ENCODE measurements around the gene KLRK1.
"Not testable (repeated sequence)": the region's sequence is repeated elsewhere in the genome, so short reads cannot be mapped to it uniquely, and the experiment has no call there.

KLRK1 gene

DNA sequence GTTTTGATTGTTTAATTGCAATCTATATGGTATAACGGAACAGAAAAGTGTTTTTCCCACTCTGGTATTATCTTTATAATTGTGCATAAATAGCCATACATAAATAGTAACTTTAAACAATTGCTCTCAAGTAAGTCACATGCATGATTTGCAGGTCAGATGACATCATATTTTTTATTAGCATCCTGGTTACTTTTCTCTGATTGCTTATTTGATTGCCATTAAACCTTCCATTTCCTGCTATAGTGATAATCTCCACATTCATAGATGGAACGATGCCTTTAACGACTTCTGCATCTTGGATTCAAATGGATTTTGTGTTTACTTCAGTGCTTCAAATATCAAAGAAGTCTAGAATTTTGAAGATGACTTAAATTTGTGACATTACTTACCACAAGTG, 3.5 kb upstream of the KLRK1 start:
- H3K4me3 ChIP-seq (ENCODE audit: low read depth, low read length) = no peak overlapping the region
- TF ChIP-seq, protein P1, sequence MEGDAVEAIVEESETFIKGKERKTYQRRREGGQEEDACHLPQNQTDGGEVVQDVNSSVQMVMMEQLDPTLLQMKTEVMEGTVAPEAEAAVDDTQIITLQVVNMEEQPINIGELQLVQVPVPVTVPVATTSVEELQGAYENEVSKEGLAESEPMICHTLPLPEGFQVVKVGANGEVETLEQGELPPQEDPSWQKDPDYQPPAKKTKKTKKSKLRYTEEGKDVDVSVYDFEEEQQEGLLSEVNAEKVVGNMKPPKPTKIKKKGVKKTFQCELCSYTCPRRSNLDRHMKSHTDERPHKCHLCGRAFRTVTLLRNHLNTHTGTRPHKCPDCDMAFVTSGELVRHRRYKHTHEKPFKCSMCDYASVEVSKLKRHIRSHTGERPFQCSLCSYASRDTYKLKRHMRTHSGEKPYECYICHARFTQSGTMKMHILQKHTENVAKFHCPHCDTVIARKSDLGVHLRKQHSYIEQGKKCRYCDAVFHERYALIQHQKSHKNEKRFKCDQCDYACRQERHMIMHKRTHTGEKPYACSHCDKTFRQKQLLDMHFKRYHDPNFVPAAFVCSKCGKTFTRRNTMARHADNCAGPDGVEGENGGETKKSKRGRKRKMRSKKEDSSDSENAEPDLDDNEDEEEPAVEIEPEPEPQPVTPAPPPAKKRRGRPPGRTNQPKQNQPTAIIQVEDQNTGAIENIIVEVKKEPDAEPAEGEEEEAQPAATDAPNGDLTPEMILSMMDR (IDR thresholded peaks at IDR 0.05; ENCODE audit: insufficient read depth, low read depth, low read length, missing control alignments) = no peak
- no peak for DNase-seq (ENCODE audit: low read depth)

DNA sequence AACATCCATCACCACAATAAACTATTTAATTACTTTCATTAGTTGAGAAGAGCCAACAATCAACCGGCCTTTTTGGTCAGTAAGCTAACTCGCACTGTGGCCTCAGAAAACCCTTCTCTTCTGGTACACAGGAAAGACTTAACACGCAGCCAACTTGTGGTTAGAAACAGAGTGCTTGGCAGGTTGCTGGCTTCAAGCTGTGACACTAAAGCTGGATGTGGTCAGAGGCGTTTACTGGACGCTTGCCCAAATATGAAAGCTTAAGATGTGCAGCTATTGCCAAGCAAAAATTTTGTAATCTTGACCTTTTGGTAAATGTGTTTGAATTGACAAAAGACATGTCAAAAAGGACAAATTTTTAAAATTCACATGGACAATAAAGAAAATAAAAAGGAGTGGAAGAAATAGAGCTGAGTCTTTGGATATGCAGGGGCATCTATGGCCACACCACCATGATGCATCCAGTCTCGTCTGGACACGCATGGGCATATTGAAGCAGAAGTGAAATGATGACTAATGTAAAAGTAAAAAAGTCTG, 2.6 kb upstream of the KLRK1 start:
- no peak overlapping the region; the same call in 1 of the 2 replicates for H3K4me3 ChIP-seq (ENCODE audit: low read depth, low read length)
- DNase-seq (ENCODE audit: low read depth) = peak; percentile 92
- TF ChIP-seq, protein P1 (IDR thresholded peaks at IDR 0.05; ENCODE audit: insufficient read depth, low read depth, low read length, missing control alignments) = no peak

DNA sequence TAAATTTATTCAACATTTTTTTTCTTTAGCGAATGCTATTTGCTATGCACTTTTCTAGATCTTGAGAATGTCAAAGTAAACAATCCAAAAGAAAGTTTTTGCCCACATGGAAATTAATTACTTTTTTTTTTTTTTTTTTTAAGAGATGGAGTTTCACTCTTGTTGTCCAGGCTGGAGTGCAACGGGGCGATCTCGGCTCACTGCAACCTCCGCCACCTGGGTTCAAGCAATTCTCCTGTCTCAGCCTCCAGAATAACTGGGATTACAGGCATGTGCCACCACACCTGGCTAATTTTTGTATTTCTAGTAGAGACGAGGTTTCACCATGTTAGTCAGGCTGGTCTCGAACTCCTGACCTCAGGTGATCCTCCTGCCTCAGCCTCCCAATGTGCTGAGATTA, 1.1 kb upstream of the KLRK1 start:
- not testable (repeated sequence) for DNase-seq (ENCODE audit: low read depth); H3K4me3 ChIP-seq (ENCODE audit: low read depth, low read length)

DNA sequence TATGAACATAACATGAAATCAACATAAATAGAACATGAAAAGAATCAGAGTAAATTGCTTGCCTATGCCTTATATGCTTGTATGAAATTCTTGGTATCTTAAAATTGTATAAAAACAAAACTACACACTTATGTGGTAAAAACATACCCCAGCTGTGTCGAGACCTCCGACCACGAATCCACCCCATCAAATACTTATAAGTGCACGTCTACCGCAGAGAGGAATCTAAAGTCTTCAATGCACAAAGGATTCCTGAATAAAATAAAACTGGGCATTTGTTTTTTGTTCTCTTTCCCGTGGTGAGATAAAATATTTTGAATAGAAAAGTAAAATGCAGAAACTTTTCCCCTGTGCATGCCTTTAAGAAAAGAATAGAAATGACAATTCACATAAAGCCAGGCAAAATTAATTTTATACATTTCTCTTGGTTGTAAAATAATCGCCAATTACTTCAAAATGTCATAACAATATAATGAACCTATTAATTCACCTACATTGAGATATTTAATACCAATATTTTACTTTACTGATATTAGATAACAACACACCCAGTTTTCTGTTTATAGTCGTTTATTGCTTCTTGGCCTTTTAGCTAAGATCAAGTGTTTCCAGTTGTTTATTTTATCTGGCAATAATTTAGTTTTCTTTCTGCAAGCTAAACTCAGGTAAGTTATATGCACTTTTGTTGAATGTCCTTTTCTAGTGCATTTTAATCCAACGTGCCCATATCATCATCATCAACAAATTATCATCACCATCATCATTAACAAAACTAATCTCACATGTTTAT, 1.0 kb downstream of the KLRK1 start:
- no peak overlapping the region for H3K4me3 ChIP-seq (ENCODE audit: low read depth, low read length)
- TF ChIP-seq, protein P1 (IDR thresholded peaks at IDR 0.05; ENCODE audit: insufficient read depth, low read depth, low read length, missing control alignments) = no peak
- DNase-seq (ENCODE audit: low read depth) = no peak

DNA sequence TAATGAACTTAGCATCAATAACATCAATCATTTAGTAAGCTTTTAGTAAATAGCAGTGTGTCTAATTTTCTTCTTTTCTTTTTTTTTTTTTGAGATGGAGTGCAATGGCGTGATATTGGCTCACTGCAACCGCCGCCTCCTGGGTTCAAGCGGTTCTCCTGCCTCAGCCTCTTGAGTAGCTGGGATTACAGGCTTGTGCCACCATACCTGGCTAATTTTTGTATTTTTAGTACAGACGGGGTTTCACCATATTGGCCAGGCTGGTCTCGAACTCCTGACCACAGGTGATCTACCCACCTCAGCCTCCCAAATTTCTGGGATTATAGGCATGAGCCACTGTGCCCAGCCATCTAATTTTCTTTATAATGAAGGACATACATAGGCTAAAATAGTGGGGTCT, 2.3 kb downstream of the KLRK1 start:
- not testable (repeated sequence) for H3K4me3 ChIP-seq (ENCODE audit: low read depth, low read length)

DNA sequence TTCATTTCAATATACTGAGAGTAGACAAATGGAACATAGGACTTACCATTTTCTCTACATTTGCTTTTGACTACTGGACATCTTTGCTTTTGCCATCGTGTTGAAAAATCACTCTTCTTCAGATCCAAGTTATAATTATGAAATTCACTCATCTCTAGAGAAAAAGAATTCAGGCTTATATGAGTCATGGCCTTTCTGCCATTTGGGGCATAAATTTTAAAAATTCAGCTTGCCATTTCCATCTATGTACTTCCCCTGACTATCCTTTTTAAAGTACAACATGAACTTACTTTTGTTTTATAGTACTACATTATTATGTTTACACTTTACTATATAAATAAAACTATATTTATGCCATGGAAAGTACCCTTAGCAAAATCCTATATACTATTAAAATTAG, 3.0 kb downstream of the KLRK1 start:
- no peak overlapping the region for H3K4me3 ChIP-seq (ENCODE audit: low read depth, low read length)
- no peak for DNase-seq (ENCODE audit: low read depth)
- TF ChIP-seq, protein P1 (IDR thresholded peaks at IDR 0.05; ENCODE audit: insufficient read depth, low read depth, low read length, missing control alignments) = no peak

More for the DNA sequence above, 2.3 kb downstream of the KLRK1 start:
- not testable (repeated sequence) for DNase-seq (ENCODE audit: low read depth)

DNA sequence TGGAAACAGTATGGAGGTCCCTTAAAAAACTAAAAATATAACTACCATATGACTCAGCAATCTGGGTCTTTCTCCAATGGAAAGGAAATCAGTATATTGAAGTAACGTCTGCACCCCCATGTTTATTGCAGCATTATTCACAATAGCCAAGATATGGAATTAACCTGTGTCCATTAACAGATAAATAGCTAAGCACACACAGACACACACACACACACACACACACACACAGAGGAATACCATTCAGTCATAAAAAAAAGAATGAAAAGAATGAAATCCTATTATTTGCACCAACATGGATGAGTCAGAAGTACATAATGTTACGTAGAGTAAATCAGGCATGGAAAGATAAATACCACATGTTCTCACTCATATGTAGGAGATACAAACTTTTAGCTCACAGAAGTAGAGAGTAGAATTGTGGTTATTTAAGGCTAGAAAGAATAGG, 4.7 kb downstream of the KLRK1 start:
- H3K4me3 ChIP-seq (ENCODE audit: low read depth, low read length) = no peak overlapping the region
- TF ChIP-seq, protein P1 (IDR thresholded peaks at IDR 0.05; ENCODE audit: insufficient read depth, low read depth, low read length, missing control alignments) = no peak
- DNase-seq (ENCODE audit: low read depth) = no peak

DNA sequence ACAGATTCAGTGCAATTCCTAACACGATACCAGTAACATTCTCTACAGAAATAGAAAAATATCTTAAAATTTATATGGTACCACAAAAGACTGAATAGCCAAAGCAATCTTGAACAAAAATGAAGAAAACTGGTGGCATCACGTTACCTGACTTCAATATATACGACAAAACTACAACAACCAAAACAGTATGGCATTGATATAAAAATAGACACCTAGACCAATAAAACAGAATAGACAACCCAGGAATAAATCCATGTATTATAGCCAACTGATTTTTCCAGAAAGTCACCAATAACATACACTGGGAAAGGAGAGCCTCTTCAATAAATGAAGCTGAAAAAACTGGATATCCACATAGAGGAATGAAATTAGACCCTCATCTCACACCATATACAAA, 5.7 kb downstream of the KLRK1 start:
- TF ChIP-seq, protein P1 (IDR thresholded peaks at IDR 0.05; ENCODE audit: insufficient read depth, low read depth, low read length, missing control alignments) = no peak
- no peak for DNase-seq (ENCODE audit: low read depth)
- H3K4me3 ChIP-seq (ENCODE audit: low read depth, low read length) = no peak overlapping the region

Data from GM12865 (cell line).